Activated CD4-positive, alpha-beta T cell treated with anti-CD3 and anti-CD28 coated beads for 36 hours (primary cell): ENCODE data around the gene RAP1GAP. TPM values are rescaled to one million over a fixed set of nuclear protein-coding genes. Genes with fewer than 3 reads are reported as not detected.
"Not testable (repeated sequence)": the region's sequence is repeated elsewhere in the genome, so short reads cannot be mapped to it uniquely, and the experiment has no call there.

ENCODE experiments used
- ATAC-seq: fragments of 200-7000 bp; cut with Tn5 transposase; one replicate; pipeline ENCODE4 v1.10.0; 2021; ENCODE audit warnings: mild to moderate bottlenecking, moderate library complexity
- CTCF ChIA-PET: fragments of 350-600 bp; sonication (Branson Sonifier 250); formaldehyde crosslinking; loops from one replicate; lab custom pipeline; 2021; ENCODE audit warnings: antibody characterized with exemption; lab: Charles Lee
- POLR2A ChIA-PET: fragments of 350-600 bp; sonication (Branson Sonifier 250); formaldehyde crosslinking; loops from one replicate; lab custom pipeline; 2021; ENCODE audit warnings: antibody characterized with exemption, inconsistent platforms; lab: Charles Lee
- DNase-seq: peaks from one replicate; pipeline ENCODE4 v3.0.0-alpha.2; 2020
- H3K27ac Mint-ChIP-seq: one replicate; pipeline ENCODE4 v1.8.0; 2021; ENCODE audit warnings: mixed read lengths
- H3K27me3 Mint-ChIP-seq: one replicate; pipeline ENCODE4 v1.8.0; 2021; ENCODE audit warnings: mixed read lengths
- H3K36me3 Mint-ChIP-seq: one replicate; pipeline ENCODE4 v1.8.0; 2021; ENCODE audit warnings: low read depth, mixed read lengths
- H3K4me1 Mint-ChIP-seq: one replicate; pipeline ENCODE4 v1.8.0; 2021; ENCODE audit warnings: mixed read lengths
- H3K4me3 Mint-ChIP-seq: one replicate; pipeline ENCODE4 v1.8.0; 2021; ENCODE audit warnings: mild to moderate bottlenecking, moderate library complexity, mixed read lengths
- H3K9me3 Mint-ChIP-seq: one replicate; pipeline ENCODE4 v1.8.0; 2021; ENCODE audit warnings: low read depth, mixed read lengths
- intact Hi-C, 2 experiments: fragments of 100-400 bp; cut with DNase I in 1 of 2; cut with micrococcal nuclease in 1 of 2; formaldehyde crosslinking; loops; one replicate each; pipeline versions ENCODE4 v1.14.2 to v1.15.1; 2022 to 2024; cut with DNase I, micrococcal nuclease
- total RNA-seq, 2 experiments: library from RNA; stranded (reverse); gene quantifications; one replicate each; pipeline ENCODE4 v1.2.3, GENCODE V29; 2021

The RAP1GAP gene
- total RNA-seq, 2 experiments from 2014 or later = 2.1 to 2.5 TPM

DNA sequence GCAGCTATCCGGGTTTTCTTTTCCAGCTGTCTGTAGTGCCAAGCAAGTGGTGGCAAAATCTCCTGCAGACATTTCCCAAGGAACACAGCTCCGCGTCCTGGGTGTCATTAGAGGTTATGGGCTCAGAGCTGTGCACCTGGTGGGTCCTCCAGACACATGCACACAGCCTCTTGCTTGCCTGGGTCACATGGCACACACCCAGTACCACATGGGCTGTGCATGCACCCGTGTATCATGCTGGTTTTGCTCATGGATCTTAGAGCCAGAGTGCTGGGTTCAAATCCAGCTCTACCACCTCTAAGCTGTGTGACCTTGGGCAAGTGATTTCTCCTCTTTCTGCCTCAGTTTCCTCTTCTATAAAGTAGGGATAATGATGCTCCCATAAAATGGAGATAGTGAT is 98.3 kb downstream of the RAP1GAP start:
- Mint-ChIP-seq H3K27me3 (peaks cover 9% of the 10 kb centered on the region), H3K4me3 (no peak overlapping the region), H3K4me1 (no peaks in the 10 kb centered on the region), H3K36me3 (no peaks in the 10 kb centered on the region), H3K9me3 (no peaks in the 10 kb centered on the region), H3K27ac (no peak overlapping the region)
- no peak for ATAC-seq
- DNase-seq = no peak
- CTCF ChIA-PET = no interaction called here
- intact Hi-C loops = no loop called here
- POLR2A ChIA-PET = interaction anchor here (0.7 kb wide), 1 partner anchor 14 kb away, joined by 3 read pairs; no protein-coding TSS in a partner anchor

GRCh38 chr1:21570528-21570875 is 98.7 kb downstream of the RAP1GAP start:
- intact Hi-C loops = no loop called here
- no peaks in the 10 kb centered on the region for H3K4me1 Mint-ChIP-seq
- ATAC-seq = no peak
- no peaks in the 10 kb centered on the region for H3K36me3 Mint-ChIP-seq
- H3K4me3 Mint-ChIP-seq = no peak overlapping the region
- CTCF ChIA-PET = interaction anchor here (0.6 kb wide), 1 partner anchor 395 kb away, joined by 3 read pairs; no protein-coding TSS in a partner anchor
- H3K27ac Mint-ChIP-seq = no peak overlapping the region
- no peaks in the 10 kb centered on the region for H3K9me3 Mint-ChIP-seq
- no peak for DNase-seq
- POLR2A ChIA-PET = interaction anchor here (0.7 kb wide), 1 partner anchor 14 kb away, joined by 3 read pairs; no protein-coding TSS in a partner anchor
- H3K27me3 Mint-ChIP-seq = peaks cover 8% of the 10 kb centered on the region

DNA sequence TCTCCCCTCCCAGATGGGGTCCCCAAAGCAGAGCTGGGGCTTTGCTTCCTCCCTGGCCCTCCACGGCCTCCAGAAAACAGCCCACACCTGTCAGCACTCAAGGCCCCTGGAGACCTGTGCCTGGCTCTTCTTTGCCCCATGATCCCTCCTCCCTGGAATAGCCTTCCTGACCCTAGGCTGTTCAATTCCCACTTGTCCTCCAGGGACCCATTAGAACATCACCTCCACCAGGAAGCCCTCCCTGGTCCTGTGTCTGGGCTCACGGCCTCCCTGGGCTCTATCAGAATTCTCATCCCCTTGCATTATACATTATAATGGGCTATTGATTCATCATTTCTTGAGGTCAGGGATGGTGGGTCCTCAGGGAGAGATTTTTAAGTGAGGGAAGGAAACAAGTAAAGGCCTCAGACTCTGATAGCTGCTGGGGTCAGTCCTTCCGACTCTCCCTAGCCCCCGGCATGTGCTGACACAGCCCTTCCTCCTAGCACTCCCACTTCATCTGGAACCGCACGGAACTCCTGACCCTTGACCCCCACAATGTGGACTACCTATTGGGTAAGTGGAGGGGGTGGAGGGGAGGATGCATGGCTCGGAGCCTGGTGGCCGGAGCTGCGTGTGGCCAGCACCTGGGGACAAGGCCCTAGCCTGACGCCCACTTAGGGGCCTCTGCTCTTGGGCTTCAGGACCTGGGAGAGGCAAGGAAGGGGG is 99.2 kb downstream of the RAP1GAP start:
- peaks cover 8% of the 10 kb centered on the region for H3K27me3 Mint-ChIP-seq
- CTCF ChIA-PET = interaction anchor here (0.6 kb wide), 1 partner anchor 395 kb away, joined by 3 read pairs; no protein-coding TSS in a partner anchor
- no peak overlapping the region for H3K27ac Mint-ChIP-seq
- DNase-seq (no peak), ATAC-seq (no peak)
- no peaks in the 10 kb centered on the region for H3K9me3 Mint-ChIP-seq
- H3K36me3 Mint-ChIP-seq = no peaks in the 10 kb centered on the region
- intact Hi-C loops = no loop called here
- POLR2A ChIA-PET = interaction anchor here (0.7 kb wide), 1 partner anchor 13 kb away, joined by 3 read pairs; no protein-coding TSS in a partner anchor
- no peaks in the 10 kb centered on the region for H3K4me1 Mint-ChIP-seq
- H3K4me3 Mint-ChIP-seq = no peak overlapping the region

GRCh38 chr1:21568809-21569385 is 100.3 kb downstream of the RAP1GAP start:
- Mint-ChIP-seq H3K9me3 (no peaks in the 10 kb centered on the region), H3K36me3 (no peaks in the 10 kb centered on the region), H3K4me1 (no peaks in the 10 kb centered on the region), H3K27ac (no peak overlapping the region), H3K4me3 (no peak overlapping the region), H3K27me3 (peaks cover 5% of the 10 kb centered on the region)
- ATAC-seq = no peak
- ChIA-PET POLR2A (no interaction called here), CTCF (interaction anchor here (0.7 kb wide), 1 partner anchor 42 kb away, joined by 3 read pairs; no protein-coding TSS in a partner anchor)
- intact Hi-C loops = no loop called here
- no peak for DNase-seq

DNA sequence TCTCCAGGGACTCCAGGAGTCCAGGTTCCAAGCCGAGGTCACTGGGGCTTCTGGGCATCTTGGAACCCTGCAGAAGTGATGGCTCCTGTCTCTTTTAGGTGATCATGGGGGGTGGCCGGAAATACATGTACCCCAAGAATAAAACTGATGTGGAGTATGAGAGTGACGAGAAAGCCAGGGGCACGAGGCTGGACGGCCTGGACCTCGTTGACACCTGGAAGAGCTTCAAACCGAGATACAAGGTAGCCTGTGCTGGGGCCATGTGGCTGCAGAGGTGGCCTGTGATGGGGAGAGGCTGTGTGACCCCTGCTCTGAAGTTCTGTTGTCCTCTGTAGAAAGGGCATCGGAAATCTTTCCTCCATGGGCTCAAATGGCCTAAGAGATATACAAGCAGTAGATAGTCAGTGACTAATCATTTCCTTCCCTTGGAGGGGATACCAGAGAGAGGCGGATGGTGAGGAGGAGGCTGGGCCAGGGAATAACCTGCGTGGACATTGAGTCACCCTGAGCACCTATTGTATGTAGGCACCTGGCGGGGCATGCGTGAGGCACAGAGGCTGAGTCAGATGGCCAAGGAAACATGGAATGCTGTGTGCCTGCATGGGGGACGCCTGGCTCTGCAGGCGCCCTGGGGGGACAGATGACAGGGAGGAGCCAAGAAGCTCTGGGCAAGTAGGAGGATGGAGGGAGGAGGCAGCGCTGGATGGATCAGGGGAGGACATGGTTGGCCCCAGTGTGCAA is 101.0 kb downstream of the RAP1GAP start:
- H3K36me3 Mint-ChIP-seq = no peaks in the 10 kb centered on the region
- DNase-seq (no peak), ATAC-seq (no peak)
- POLR2A ChIA-PET = no interaction called here
- no peak overlapping the region for H3K4me3 Mint-ChIP-seq
- intact Hi-C loops = no loop called here
- no peaks in the 10 kb centered on the region for H3K27me3 Mint-ChIP-seq
- CTCF ChIA-PET = interaction anchor here (0.7 kb wide), 1 partner anchor 43 kb away, joined by 3 read pairs; no protein-coding TSS in a partner anchor
- no peak overlapping the region for H3K27ac Mint-ChIP-seq
- no peaks in the 10 kb centered on the region for H3K9me3 Mint-ChIP-seq
- no peaks in the 10 kb centered on the region for H3K4me1 Mint-ChIP-seq

GRCh38 chr1:21567241-21568005 is 101.7 kb downstream of the RAP1GAP start:
- ATAC-seq (no peak), DNase-seq (no peak)
- CTCF ChIA-PET = interaction anchor here (0.7 kb wide), 1 partner anchor 11 kb away, joined by 3 read pairs; no protein-coding TSS in a partner anchor
- Mint-ChIP-seq H3K36me3 (no peaks in the 10 kb centered on the region), H3K9me3 (no peaks in the 10 kb centered on the region), H3K27ac (no peak overlapping the region), H3K4me1 (no peaks in the 10 kb centered on the region), H3K27me3 (no peaks in the 10 kb centered on the region), H3K4me3 (no peak overlapping the region)
- POLR2A ChIA-PET = no interaction called here
- intact Hi-C loops = no loop called here

- DNase-seq, ATAC-seq, H3K27ac Mint-ChIP-seq, H3K27me3 Mint-ChIP-seq, H3K4me3 Mint-ChIP-seq, H3K36me3 Mint-ChIP-seq, H3K4me1 Mint-ChIP-seq, CTCF ChIA-PET, POLR2A ChIA-PET, intact Hi-C loops, H3K9me3 Mint-ChIP-seq: not testable (repeated sequence)
Measured at GRCh38 chr1:21566361-21566760, 102.8 kb downstream of the RAP1GAP start.

DNA sequence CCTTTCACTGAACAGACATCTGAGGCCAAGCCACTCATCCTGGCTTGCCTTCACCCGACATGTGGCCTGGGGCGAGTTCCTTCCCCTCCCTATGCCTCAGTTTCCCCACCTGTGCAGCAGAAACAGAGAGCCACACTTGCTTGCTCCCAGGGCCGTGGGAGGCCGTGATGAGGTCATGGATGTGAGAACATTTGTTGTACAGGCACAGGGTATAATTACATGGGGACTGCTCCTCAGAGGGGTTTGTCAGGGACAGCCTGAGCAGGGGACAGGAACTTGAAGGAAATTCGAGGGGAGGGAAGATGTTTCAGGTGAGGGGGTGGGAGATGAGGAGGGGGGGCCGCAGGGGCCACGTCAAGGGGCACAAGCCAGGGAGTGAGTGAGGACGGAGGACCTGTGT is 103.9 kb downstream of the RAP1GAP start:
- no peak overlapping the region for H3K27ac Mint-ChIP-seq
- POLR2A ChIA-PET = no interaction called here

GRCh38 chr1:21564521-21565095 is 104.5 kb downstream of the RAP1GAP start:
- POLR2A ChIA-PET = interaction anchor here (0.6 kb wide), 1 partner anchor 289 kb away, joined by 3 read pairs; no protein-coding TSS in a partner anchor
- Mint-ChIP-seq H3K27me3 (no peaks in the 10 kb centered on the region), H3K4me1 (no peaks in the 10 kb centered on the region)

More for the DNA sequence above, 103.9 kb downstream of the RAP1GAP start:
- no peak overlapping the region for H3K4me3 Mint-ChIP-seq
- H3K9me3 Mint-ChIP-seq = no peaks in the 10 kb centered on the region
- DNase-seq (no peak), ATAC-seq (no peak)
- CTCF ChIA-PET = no interaction called here
- H3K4me1 Mint-ChIP-seq = no peaks in the 10 kb centered on the region
- H3K36me3 Mint-ChIP-seq = no peaks in the 10 kb centered on the region
- intact Hi-C loops = no loop called here
- H3K27me3 Mint-ChIP-seq = no peaks in the 10 kb centered on the region

GRCh38 chr1:21563971-21564370 is 105.2 kb downstream of the RAP1GAP start:
- no peaks in the 10 kb centered on the region for H3K4me1 Mint-ChIP-seq
- POLR2A ChIA-PET = no interaction called here
- intact Hi-C loops = no loop called here
- no peak overlapping the region for H3K4me3 Mint-ChIP-seq
- H3K27ac Mint-ChIP-seq = no peak overlapping the region
- H3K9me3 Mint-ChIP-seq = no peaks in the 10 kb centered on the region
- H3K27me3 Mint-ChIP-seq = no peaks in the 10 kb centered on the region
- CTCF ChIA-PET = no interaction called here
- no peaks in the 10 kb centered on the region for H3K36me3 Mint-ChIP-seq
- DNase-seq (no peak), ATAC-seq (no peak)

More at GRCh38 chr1:21564521-21565095, 104.5 kb downstream of the RAP1GAP start:
- DNase-seq (no peak), ATAC-seq (no peak)
- Mint-ChIP-seq H3K4me3 (no peak overlapping the region), H3K9me3 (no peaks in the 10 kb centered on the region), H3K36me3 (no peaks in the 10 kb centered on the region), H3K27ac (no peak overlapping the region)
- intact Hi-C loops = no loop called here
- CTCF ChIA-PET = no interaction called here

- Mint-ChIP-seq H3K4me1 (no peaks in the 10 kb centered on the region), H3K27ac (no peak overlapping the region), H3K9me3 (no peaks in the 10 kb centered on the region), H3K36me3 (no peaks in the 10 kb centered on the region), H3K27me3 (no peaks in the 10 kb centered on the region), H3K4me3 (no peak overlapping the region)
- ATAC-seq (no peak), DNase-seq (no peak)
- POLR2A ChIA-PET = no interaction called here
- intact Hi-C loops = no loop called here
- CTCF ChIA-PET = no interaction called here
Measured at GRCh38 chr1:21562896-21563295, 106.3 kb downstream of the RAP1GAP start.
